H1 (cell line): ENCODE results near the gene DEAF1. TPM values are rescaled to one million over a fixed set of nuclear protein-coding genes. Genes with fewer than 3 reads are reported as not detected.

ENCODE experiments used
- CTCF ChIA-PET: fragments of 300-600 bp; sonication (Branson Sonifier 250); formaldehyde crosslinking; loops from one replicate; lab custom pipeline; 2021; ENCODE audit not compliant: partially characterized antibody; lab: Charles Lee
- POLR2A ChIA-PET: fragments of 300-600 bp; sonication (Branson Sonifier 250); formaldehyde crosslinking; loops from one replicate; lab custom pipeline; 2021; ENCODE audit warnings: inconsistent platforms; ENCODE audit not compliant: partially characterized antibody; lab: Charles Lee
- DNase-seq, 2 experiments: peaks; one replicate each; pipeline versions ENCODE4 v3.0.0 to v3.0.0-alpha.2; 2010 to 2022; ENCODE audit warnings: low spot score in 2 of 2, low read depth in 1 of 2, mixed read lengths in 1 of 2
- FAIRE-seq: peaks from 2 replicates; lab custom pipeline; 2011; peaks lifted over from hg19 to GRCh38; lab: Jason Lieb, UNC
- H2AFZ ChIP-seq: 2 replicates; pipeline ENCODE4 v1.8.1; 2012; ENCODE audit warnings: low read length, inconsistent platforms
- H2AK5ac ChIP-seq: 2 replicates; pipeline ENCODE4 v1.6.1; 2013; ENCODE audit warnings: low read depth, low read length
- H2BK120ac ChIP-seq: replicated peaks from 2 replicates; pipeline ENCODE3; 2013; ENCODE audit warnings: low read depth, low read length, inconsistent platforms
- H2BK12ac ChIP-seq: 2 replicates; pipeline ENCODE4 v1.6.1; 2013; ENCODE audit warnings: low read depth, low read length
- H2BK15ac ChIP-seq: 2 replicates; pipeline ENCODE4 v1.6.1; 2013; ENCODE audit warnings: low read length
- H2BK20ac ChIP-seq: 2 replicates; pipeline ENCODE4 v1.6.1; 2013; ENCODE audit warnings: low read length
- H2BK5ac ChIP-seq: 2 replicates; pipeline ENCODE4 v1.6.1; 2013; ENCODE audit warnings: low read depth, low read length
- H3K14ac ChIP-seq: 2 replicates; pipeline ENCODE4 v1.6.1; 2013; ENCODE audit warnings: inconsistent platforms; ENCODE audit not compliant: insufficient read length
- H3K18ac ChIP-seq: 2 replicates; pipeline ENCODE4 v1.6.1; 2013; ENCODE audit warnings: low read length; ENCODE audit errors: extremely low read depth
- H3K23ac ChIP-seq: 2 replicates; pipeline ENCODE4 v1.6.1; 2013; ENCODE audit warnings: inconsistent platforms; ENCODE audit not compliant: insufficient read length
- H3K23me2 ChIP-seq: 2 replicates; pipeline ENCODE4 v1.6.1; 2013; ENCODE audit warnings: low read depth, low read length
- H3K27ac ChIP-seq: 2 replicates; pipeline ENCODE4 v1.6.1; 2011; ENCODE audit warnings: low read depth, low read length, inconsistent platforms
- H3K27me3 ChIP-seq, 4 experiments: replicated peaks in 1 of 4; 1 replicate in 1 of 4; 2 replicates in 3 of 4; pipeline versions ENCODE4 v1.6.1 to v1.8.1; 2011 to 2013; ENCODE audit warnings: low read length in 3 of 4, mild to moderate bottlenecking in 3 of 4, inconsistent platforms in 2 of 4, mixed read lengths in 2 of 4, moderate library complexity in 1 of 4; ENCODE audit not compliant: control insufficient read depth in 3 of 4, insufficient read depth in 3 of 4; ENCODE audit errors: extremely low read depth in 1 of 4
- H3K36me3 ChIP-seq, 4 experiments: 2 replicates each; pipeline versions ENCODE4 v1.6.1 to v1.8.1; 2011 to 2013; ENCODE audit warnings: mild to moderate bottlenecking in 4 of 4, low read length in 3 of 4, moderate library complexity in 2 of 4, control low read depth in 1 of 4, inconsistent platforms in 1 of 4; ENCODE audit not compliant: insufficient read depth in 4 of 4, control insufficient read depth in 2 of 4
- H3K4ac ChIP-seq: replicated peaks from 2 replicates; pipeline ENCODE3; 2013; ENCODE audit warnings: low read length, low read depth, mixed read lengths, inconsistent platforms; ENCODE audit not compliant: insufficient read length
- H3K4me1 ChIP-seq, 4 experiments: replicated peaks in 1 of 4; 1 replicate in 1 of 4; 2 replicates in 3 of 4; pipeline versions ENCODE4 v1.6.1 to v1.8.1; 2011 to 2013; ENCODE audit warnings: low read length in 3 of 4, inconsistent platforms in 2 of 4, mixed read lengths in 1 of 4; ENCODE audit not compliant: insufficient read depth in 4 of 4, control insufficient read depth in 3 of 4
- H3K4me2 ChIP-seq, 2 experiments: 2 replicates each; pipeline versions ENCODE4 v1.6.1 to v1.8.1; 2011 to 2013; ENCODE audit warnings: low read depth in 2 of 2, low read length in 2 of 2, control low read depth in 1 of 2, inconsistent platforms in 1 of 2, mild to moderate bottlenecking in 1 of 2; ENCODE audit not compliant: insufficient read depth in 1 of 2
- H3K4me3 ChIP-seq, 4 experiments: fragments of 200-600, 300-600 bp in 1 of 4; sonication (generic), shearing (Covaris generic), sonication (Bioruptor Twin) in 1 of 4; 2 replicates each; pipeline versions ENCODE4 v1.5.1 to v1.8.1; 2011 to 2016; ENCODE audit warnings: low read length in 4 of 4, low read depth in 3 of 4, control low read depth in 2 of 4, inconsistent platforms in 2 of 4, mild to moderate bottlenecking in 2 of 4, mixed read lengths in 1 of 4, moderate library complexity in 1 of 4; ENCODE audit not compliant: insufficient read depth in 2 of 4; ENCODE audit errors: extremely low read depth in 1 of 4
- H3K56ac ChIP-seq: replicated peaks from 2 replicates; pipeline ENCODE3; 2013; ENCODE audit warnings: low read depth, mild to moderate bottlenecking, mixed read lengths, low read length, inconsistent platforms; ENCODE audit not compliant: insufficient read length
- H3K79me1 ChIP-seq: 2 replicates; pipeline ENCODE4 v1.6.1; 2013; ENCODE audit warnings: low read depth, low read length, control low read depth
- H3K79me2 ChIP-seq, 2 experiments: 2 replicates each; pipeline versions ENCODE4 v1.6.1 to v1.8.1; 2012 to 2013; ENCODE audit warnings: low read length in 2 of 2, mild to moderate bottlenecking in 2 of 2, inconsistent platforms in 1 of 2; ENCODE audit not compliant: insufficient read depth in 2 of 2, control insufficient read depth in 1 of 2
- H3K9ac ChIP-seq, 4 experiments: replicated peaks in 1 of 4; 1 replicate in 1 of 4; 2 replicates in 3 of 4; pipeline versions ENCODE4 v1.6.1 to v1.8.1; 2011 to 2013; ENCODE audit warnings: low read depth in 3 of 4, low read length in 3 of 4, control low read depth in 2 of 4, mild to moderate bottlenecking in 2 of 4, moderate library complexity in 2 of 4, inconsistent platforms in 1 of 4; ENCODE audit errors: extremely low read depth in 1 of 4
- H3K9me3 ChIP-seq, 2 experiments: 2 replicates each; pipeline versions ENCODE4 v1.6.1 to v1.8.1; 2012 to 2013; ENCODE audit warnings: mild to moderate bottlenecking in 2 of 2, moderate library complexity in 2 of 2, control low read depth in 1 of 2, inconsistent platforms in 1 of 2, low read depth in 1 of 2, low read length in 1 of 2, mixed read lengths in 1 of 2; ENCODE audit not compliant: insufficient read depth in 2 of 2
- H4K20me1 ChIP-seq, 2 experiments: replicated peaks in 1 of 2; 2 replicates each; pipeline versions ENCODE3 to v1.8.1; 2011 to 2013; ENCODE audit warnings: inconsistent platforms in 2 of 2, low read length in 2 of 2, mild to moderate bottlenecking in 1 of 2; ENCODE audit not compliant: insufficient read depth in 2 of 2, control insufficient read depth in 1 of 2
- H4K5ac ChIP-seq: 2 replicates; pipeline ENCODE4 v1.6.1; 2013; ENCODE audit warnings: low read length, low read depth, mixed read lengths, inconsistent platforms; ENCODE audit not compliant: insufficient read length
- H4K8ac ChIP-seq: 2 replicates; pipeline ENCODE4 v1.8.0; 2013; ENCODE audit warnings: mild to moderate bottlenecking, moderate library complexity, low read length, inconsistent platforms; ENCODE audit not compliant: insufficient read depth; ENCODE audit errors: extremely low read depth
- H4K91ac ChIP-seq: replicated peaks from 2 replicates; pipeline ENCODE3; 2013; ENCODE audit warnings: low read length, mixed read lengths, inconsistent platforms; ENCODE audit not compliant: insufficient read length
- CHD2 ChIP-seq: IDR thresholded peaks from 2 replicates; pipeline ENCODE4 v1.6.1; 2012; ENCODE audit warnings: low read length, improper control_type of control experiment
- CREB1 ChIP-seq: IDR thresholded peaks from 2 replicates; pipeline ENCODE4 v1.6.1; 2012; ENCODE audit warnings: inconsistent platforms
- GABPA ChIP-seq: IDR thresholded peaks from 2 replicates; pipeline ENCODE4 v1.6.1; 2011; ENCODE audit warnings: mild to moderate bottlenecking, low read length, moderate library complexity, borderline replicate concordance; ENCODE audit not compliant: insufficient read depth
- HDAC6 ChIP-seq: IDR thresholded peaks from one replicate; pipeline ENCODE4 v1.7.1; 2012; ENCODE audit warnings: low read depth, mild to moderate bottlenecking, inconsistent platforms, low read length, moderate library complexity
- JUND ChIP-seq: IDR thresholded peaks from 2 replicates; pipeline ENCODE4 v1.6.1; 2011; ENCODE audit warnings: mild to moderate bottlenecking, improper control_type of control experiment, low read length
- NRF1 ChIP-seq: IDR thresholded peaks from 2 replicates; pipeline ENCODE4 v1.6.1; 2011; ENCODE audit warnings: mild to moderate bottlenecking, low read depth, low read length, improper control_type of control experiment
- POLR2AphosphoS5 ChIP-seq: IDR thresholded peaks from 2 replicates; pipeline ENCODE4 v1.6.1; 2011; ENCODE audit warnings: low read depth, low read length
- TAF1 ChIP-seq: IDR thresholded peaks from 2 replicates; pipeline ENCODE4 v1.6.1; 2011; ENCODE audit warnings: mild to moderate bottlenecking, low read depth, low read length
- TBP ChIP-seq: IDR thresholded peaks from 2 replicates; pipeline ENCODE4 v1.6.1; 2011; ENCODE audit warnings: low read depth, low read length, improper control_type of control experiment
- WGBS, 2 experiments: shearing (Covaris generic) in 1 of 2; methylation state at CpG; one replicate each; pipeline versions ENCODE4 v1.1.6 to v1.1.7; 2013 to 2015; ENCODE audit warnings: low lambda C conversion rate in 2 of 2, mixed read lengths in 2 of 2, inconsistent platforms in 1 of 2, low coverage in 1 of 2, missing lambda C conversion rate in 1 of 2; ENCODE audit not compliant: insufficient replicate concordance in 2 of 2, insufficient coverage in 1 of 2, insufficient read length in 1 of 2; ENCODE audit errors: extremely low coverage in 1 of 2, missing lambda C conversion rate in 1 of 2; 5-methylcytosine and 5-hydroxymethylcytosine counted together
- polyA plus RNA-seq, 7 experiments: library from polyadenylated mRNA; depleted of rRNA in 3 of 7; stranded (reverse) in 5 of 7; unstranded in 2 of 7; fragments of >200 nt in 5 of 7; fragments of 200-250 nt in 2 of 7; gene quantifications; 1 replicate in 5 of 7; 2 replicates in 1 of 7; 4 replicates in 1 of 7; pipeline versions ENCODE4 v1.2.1 to v1.2.3, GENCODE V29; 2011 to 2013; ENCODE audit warnings: missing spikeins in 2 of 7, mixed read lengths in 2 of 7
- total RNA-seq: library from RNA; stranded (reverse); fragmentation: NEBNext Ultra II Directional; extraction: Animal tissue kit (Norgen Biotek cat#: 25700); gene quantifications from 2 replicates; pipeline ENCODE4 v1.2.1, GENCODE V29; 2021

Gene DEAF1
- total and polyA plus RNA-seq, 2 of the 8 experiments (the other 6 are each of a cell fraction or from before 2014, with no cell fraction given) = 47.3 to 58.4 TPM

DNA sequence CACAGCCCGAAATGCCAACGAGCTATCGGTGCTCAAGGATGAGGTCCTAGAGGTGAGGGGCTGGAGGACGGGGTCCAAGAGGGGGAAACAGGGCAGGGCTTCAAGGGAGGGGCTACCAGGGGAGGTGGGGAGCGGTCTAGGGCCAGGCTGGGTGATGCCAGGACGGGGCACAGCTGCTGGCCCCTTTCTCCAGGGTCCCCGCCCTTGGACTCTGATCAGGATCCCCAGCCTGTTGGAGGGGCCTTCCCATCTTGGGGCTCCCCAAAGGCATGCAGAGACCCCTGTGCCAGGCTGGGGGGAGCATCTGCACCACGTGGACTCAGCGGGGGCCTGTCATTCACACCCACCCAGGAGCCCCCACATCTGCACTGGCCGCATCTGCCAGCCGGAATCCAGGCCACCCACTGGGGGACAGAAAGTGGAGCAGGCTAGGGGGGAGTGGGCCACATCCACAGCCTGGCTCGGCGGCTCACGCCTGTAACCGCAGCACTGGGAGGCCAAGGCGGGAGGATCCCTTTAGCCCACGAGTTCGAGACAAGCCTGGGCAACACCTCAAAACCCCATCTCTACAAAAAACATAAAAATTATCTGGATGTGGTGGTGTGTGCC lies 29.9 kb upstream of the DEAF1 start:
- no peak overlapping the region for H2BK120ac ChIP-seq
- POLR2A ChIA-PET = interaction anchor here (1.0 to 13.2 kb wide), 18 partner anchors 8 to 87 kb away, joined by 3 to 216 read pairs (median 6); partner anchors contain the start of genes DEAF1, DRD4, EPS8L2 and RPLP2
- H3K23ac ChIP-seq = no peak overlapping the region
- no peak overlapping the region for H2BK20ac ChIP-seq
- H3K4me1 ChIP-seq = peaks cover 0 to 26% (median 17%) of the 10 kb centered on the region in 4 experiments; a peak in 5 of 7 replicates
- H3K27ac ChIP-seq = no peak overlapping the region
- H3K4me3 ChIP-seq = peak overlapping the region in 1 of 4 experiments; percentile 64; a peak in 2 of 8 replicates
- H3K79me1 ChIP-seq = no peaks in the 10 kb centered on the region
- H3K27me3 ChIP-seq = peaks cover 0 to 6% (median 1%) of the 10 kb centered on the region in 4 experiments; a peak in 3 of 7 replicates
- no peak overlapping the region for H2AFZ ChIP-seq
- no peak overlapping the region for H3K14ac ChIP-seq
- TF ChIP-seq CHD2 (no peak), GABPA (no peak), NRF1 (no peak), TAF1 (no peak), TBP (no peak), JUND (no peak), HDAC6 (no peak), CREB1 (no peak), POLR2AphosphoS5 (no peak)
- TF ChIP-seq, all 59 proteins: peak for 0
- no peak overlapping the region; the same call in 1 of the 2 replicates for H3K18ac ChIP-seq
- DNase-seq (no peak), FAIRE-seq (no peak)
- H2AK5ac ChIP-seq = no peak overlapping the region
- no peaks in the 10 kb centered on the region for H3K36me3 ChIP-seq
- no peak overlapping the region for H3K9ac ChIP-seq
- H4K91ac ChIP-seq = no peak overlapping the region
- no peak overlapping the region for H3K56ac ChIP-seq
- H3K23me2 ChIP-seq = peaks cover 9% of the 10 kb centered on the region; the same call in 1 of the 2 replicates
- H4K5ac ChIP-seq = no peak overlapping the region
- H2BK12ac ChIP-seq = 0 out of 2 replicates have a peak overlapping the region, but pooled peaks have one; percentile 27
- no peak overlapping the region for H2BK5ac ChIP-seq
- no peak overlapping the region for H4K8ac ChIP-seq
- H3K9me3 ChIP-seq = no peaks in the 10 kb centered on the region
- WGBS, 2 experiments = 85% methylated on average over 18 of the region's 18 CpGs; no CpG with 5 or more reads in 1 of the 2 experiments
- CTCF ChIA-PET = interaction anchor here (0.7 to 15.4 kb wide), 23 partner anchors 10 to 88 kb away, joined by 3 to 395 read pairs (median 4); partner anchors contain the start of genes DEAF1, EPS8L2, TALDO1 and TMEM80
- peak overlapping the region; percentile 69 for H3K4ac ChIP-seq
- H3K4me2 ChIP-seq = 0 out of 4 replicates have a peak overlapping the region, but pooled peaks of 1 of the 2 experiments have one; percentile 84
- H3K79me2 ChIP-seq = no peaks in the 10 kb centered on the region
- no peaks in the 10 kb centered on the region for H4K20me1 ChIP-seq
- H2BK15ac ChIP-seq = no peak overlapping the region
